HG03060 (cell line): Measurements from ENCODE around the gene FAM131A.

Source experiments
- ATAC-seq: cut with Tn5 transposase; IDR thresholded peaks from one replicate; pipeline ENCODE4 v1.9.1; 2021; ENCODE audit warnings: low read depth, moderate number of reproducible peaks; ENCODE audit not compliant: unreplicated experiment

FAM131A gene

GRCh38 chr3:184354754-184355153 lies 17.4 kb downstream of the FAM131A start:
- no peak for ATAC-seq

- ATAC-seq = no peak
Measured at GRCh38 chr3:184355261-184356040, 18.1 kb downstream of the FAM131A start.

GRCh38 chr3:184357248-184358123 lies 20.1 kb downstream of the FAM131A start:
- no peak for ATAC-seq

GRCh38 chr3:184358124-184358767 lies 20.8 kb downstream of the FAM131A start:
- no peak for ATAC-seq

GRCh38 chr3:184358921-184359350 lies 21.5 kb downstream of the FAM131A start:
- no peak for ATAC-seq

GRCh38 chr3:184359610-184360009 lies 22.2 kb downstream of the FAM131A start:
- ATAC-seq = no peak

GRCh38 chr3:184360070-184360928 lies 22.9 kb downstream of the FAM131A start:
- ATAC-seq = no peak

- no peak for ATAC-seq
Measured at GRCh38 chr3:184360929-184361531, 23.6 kb downstream of the FAM131A start.

- ATAC-seq = no peak
Measured at GRCh38 chr3:184361532-184361931, 24.1 kb downstream of the FAM131A start, which contains the start of the genes CLCN2 and POLR2H. TSS of gene CLCN2 (minus strand) at chr3:184361605. CDS start at chr3:184361479, 126 bp downstream. TSS of gene POLR2H (plus strand) at chr3:184361710. CDS start at chr3:184363493, 1,783 bp downstream.

GRCh38 chr3:184361932-184362667 lies 24.7 kb downstream of the FAM131A start:
- ATAC-seq = no peak

- peak; percentile 88 for ATAC-seq
Measured at GRCh38 chr3:184362668-184363546, 25.5 kb downstream of the FAM131A start.

- ATAC-seq = no peak
Measured at GRCh38 chr3:184366619-184367289, 29.4 kb downstream of the FAM131A start.

- no peak for ATAC-seq
Measured at GRCh38 chr3:184368116-184368515, 30.7 kb downstream of the FAM131A start.

- ATAC-seq = no peak
Measured at GRCh38 chr3:184368586-184369183, 31.3 kb downstream of the FAM131A start.

- ATAC-seq = no peak
Measured at GRCh38 chr3:184371570-184372018, 34.2 kb downstream of the FAM131A start.

GRCh38 chr3:184372296-184372821 lies 35.0 kb downstream of the FAM131A start:
- no peak for ATAC-seq

- no peak for ATAC-seq
Measured at GRCh38 chr3:184372911-184373310, 35.5 kb downstream of the FAM131A start.
